IMR-90 (cell line): ENCODE results near the gene LMTK2. TPM values are rescaled to one million over a fixed set of nuclear protein-coding genes. Genes with fewer than 3 reads are reported as not detected.

ENCODE experiments used
- ATAC-seq: fragments of 200-7000 bp; cut with Tn5 transposase; 2 replicates; pipeline ENCODE4 v1.9.1; 2020; ENCODE audit warnings: low read depth, mild to moderate bottlenecking, moderate library complexity
- BruUV-seq: library from RNA; stranded (reverse); fragments of 400-500 nt; replicated peaks from 2 replicates; lab custom pipeline; 2021; lab: Mats Ljungman, UMichigan
- CTCF ChIA-PET: fragments of 300-600 bp; formaldehyde crosslinking; extraction: SDS; loops from one replicate; lab custom pipeline; 2021; ENCODE audit warnings: antibody characterized with exemption; lab: Yijun Ruan, JAX
- POLR2A ChIA-PET: fragments of 300-600 bp; sonication (Branson Sonifier 250); formaldehyde crosslinking; loops from one replicate; lab custom pipeline; 2022; ENCODE audit warnings: antibody characterized with exemption; ENCODE audit not compliant: unreplicated experiment; lab: Charles Lee
- DNase-seq: peaks from one replicate; pipeline ENCODE4 v3.0.0; 2013
- H2AFZ ChIP-seq: replicated peaks from 2 replicates; pipeline ENCODE3; 2013; ENCODE audit warnings: low read length, mild to moderate bottlenecking; ENCODE audit not compliant: poor library complexity
- H2AK5ac ChIP-seq: 2 replicates; pipeline ENCODE4 v1.6.1; 2013; ENCODE audit warnings: low read depth, low read length, inconsistent platforms
- H2AK9ac ChIP-seq: replicated peaks from 2 replicates; pipeline ENCODE3; 2013; ENCODE audit warnings: mild to moderate bottlenecking, low read depth, low read length, moderate library complexity; ENCODE audit not compliant: poor library complexity
- H2BK120ac ChIP-seq: 2 replicates; pipeline ENCODE4 v1.6.1; 2013; ENCODE audit warnings: low read depth, low read length, inconsistent platforms
- H2BK15ac ChIP-seq: 3 replicates; pipeline ENCODE4 v1.6.1; 2013; ENCODE audit warnings: low read depth, low read length, inconsistent platforms
- H2BK20ac ChIP-seq: 2 replicates; pipeline ENCODE4 v1.6.1; 2013; ENCODE audit warnings: low read depth, mild to moderate bottlenecking, inconsistent platforms, low read length, moderate library complexity
- H2BK5ac ChIP-seq: 2 replicates; pipeline ENCODE4 v1.6.1; 2013; ENCODE audit warnings: mild to moderate bottlenecking, low read depth, low read length, inconsistent platforms; ENCODE audit not compliant: poor library complexity, severe bottlenecking
- H3K14ac ChIP-seq: replicated peaks from 2 replicates; pipeline ENCODE4 v1.6.1; 2013; ENCODE audit warnings: low read depth, low read length, inconsistent platforms
- H3K18ac ChIP-seq: 2 replicates; pipeline ENCODE4 v1.6.1; 2013; ENCODE audit warnings: low read depth, low read length, control low read depth
- H3K23ac ChIP-seq: 2 replicates; pipeline ENCODE4 v1.6.1; 2013; ENCODE audit warnings: low read depth, low read length, inconsistent platforms
- H3K27ac ChIP-seq: 2 replicates; pipeline ENCODE4 v1.5.1; 2013; ENCODE audit warnings: mild to moderate bottlenecking, control low read depth, low read length; ENCODE audit not compliant: insufficient read depth
- H3K27me3 ChIP-seq: 2 replicates; pipeline ENCODE4 v1.6.1; 2013; ENCODE audit warnings: low read length; ENCODE audit not compliant: control insufficient read depth, insufficient read depth
- H3K36me3 ChIP-seq: 2 replicates; pipeline ENCODE4 v1.6.1; 2013; ENCODE audit warnings: low read length, mixed read lengths; ENCODE audit not compliant: control insufficient read depth, insufficient read depth
- H3K4ac ChIP-seq: 2 replicates; pipeline ENCODE4 v1.6.1; 2013; ENCODE audit warnings: low read depth, low read length, inconsistent platforms
- H3K4me1 ChIP-seq: 2 replicates; pipeline ENCODE4 v1.6.1; 2013; ENCODE audit warnings: low read length, mixed read lengths; ENCODE audit not compliant: control insufficient read depth, insufficient read depth
- H3K4me2 ChIP-seq: 2 replicates; pipeline ENCODE4 v1.6.1; 2013; ENCODE audit warnings: low read depth, mild to moderate bottlenecking, control low read depth, low read length, moderate library complexity
- H3K4me3 ChIP-seq: 2 replicates; pipeline ENCODE4 v1.5.1; 2013; ENCODE audit warnings: low read depth, mild to moderate bottlenecking, control low read depth, low read length, moderate library complexity; ENCODE audit not compliant: insufficient read depth
- H3K56ac ChIP-seq: 2 replicates; pipeline ENCODE4 v1.6.1; 2013; ENCODE audit warnings: low read length, inconsistent platforms; ENCODE audit not compliant: insufficient read depth; ENCODE audit errors: extremely low read depth
- H3K79me1 ChIP-seq, 2 experiments: 2 replicates each; pipeline ENCODE4 v1.6.1; 2013; ENCODE audit warnings: low read length in 2 of 2, inconsistent platforms in 1 of 2, low read depth in 1 of 2
- H3K9ac ChIP-seq: 2 replicates; pipeline ENCODE4 v1.6.1; 2013; ENCODE audit warnings: low read depth, low read length, control low read depth
- H3K9me1 ChIP-seq: 2 replicates; pipeline ENCODE4 v1.6.1; 2013; ENCODE audit warnings: low read length, inconsistent platforms; ENCODE audit not compliant: insufficient read depth
- H3K9me3 ChIP-seq: 2 replicates; pipeline ENCODE4 v1.6.1; 2013; ENCODE audit warnings: low read length; ENCODE audit not compliant: control insufficient read depth, insufficient read depth
- H4K20me1 ChIP-seq: 2 replicates; pipeline ENCODE4 v1.6.1; 2013; ENCODE audit warnings: low read length, inconsistent platforms; ENCODE audit not compliant: insufficient read depth
- H4K5ac ChIP-seq: 2 replicates; pipeline ENCODE4 v1.6.1; 2013; ENCODE audit warnings: mild to moderate bottlenecking, low read depth, low read length, control low read depth
- H4K8ac ChIP-seq, 2 experiments: 2 replicates each; pipeline ENCODE4 v1.6.1; 2013; ENCODE audit warnings: low read depth in 2 of 2, low read length in 2 of 2, control low read depth in 1 of 2, inconsistent platforms in 1 of 2
- H4K91ac ChIP-seq: 2 replicates; pipeline ENCODE4 v1.6.1; 2013; ENCODE audit warnings: low read depth, low read length, inconsistent platforms; ENCODE audit not compliant: insufficient read depth
- ELK1 ChIP-seq: fragments of 150-350 bp; IDR thresholded peaks from 2 replicates; pipeline ENCODE4 v1.6.1; 2016; ENCODE audit warnings: low read depth, mild to moderate bottlenecking, low read length, moderate library complexity, borderline replicate concordance
- RAD21 ChIP-seq: IDR thresholded peaks from 2 replicates; pipeline ENCODE4 v1.6.1; 2012; ENCODE audit warnings: low read length, improper control_type of control experiment
- WGBS, 2 experiments: methylation state at CpG; one replicate each; pipeline versions ENCODE4 v1.1.5 to v1.1.7; 2013; ENCODE audit warnings: missing lambda C conversion rate in 2 of 2; ENCODE audit not compliant: insufficient read length in 1 of 2; ENCODE audit errors: extremely low coverage in 2 of 2; 5-methylcytosine and 5-hydroxymethylcytosine counted together
- dilution Hi-C: fragments of 300-500 bp; cut with HindIII; formaldehyde crosslinking; loops from one replicate; pipeline ENCODE4 v1.14.3; 2018; ENCODE audit warnings: low sequenced_read_pairs; ENCODE audit not compliant: unreplicated experiment
- in situ Hi-C: fragments of 300-500 bp; cut with MboI; formaldehyde crosslinking; loops from 3 replicates; pipeline ENCODE4 v1.14.3; 2019; ENCODE audit warnings: low sequenced_read_pairs, inconsistent platforms, mixed read lengths
- intact Hi-C: fragments of 100-400 bp; cut with micrococcal nuclease; formaldehyde crosslinking; loops from 2 replicates; pipeline ENCODE4 v1.10.0; 2022
- polyA plus RNA-seq, 3 experiments: library from polyadenylated mRNA; depleted of rRNA; stranded (reverse); fragments of >200 nt; gene quantifications; 2 replicates each; pipeline ENCODE4 v1.2.3, GENCODE V29; 2012; ENCODE audit warnings: low replicate concordance in 1 of 3
- total RNA-seq: library from RNA; depleted of rRNA; stranded (reverse); fragments of >200 nt; gene quantifications from 2 replicates; pipeline ENCODE4 v1.2.3, GENCODE V29; 2012
- TF ChIP-seq, protein P1 (sequence below): fragments of 150-350 bp; IDR thresholded peaks from 2 replicates; pipeline ENCODE4 v1.6.1; 2017; ENCODE audit warnings: mild to moderate bottlenecking, antibody characterized with exemption, low read length, low read depth

The LMTK2 gene
- total and polyA plus RNA-seq, 2 of the 4 experiments (the other 2 are of a cell fraction) = 4.4 to 5.0 TPM

- no peaks in the 10 kb centered on the region for H4K20me1 ChIP-seq
- TF ChIP-seq ELK1 (no peak), RAD21 (no peak)
- TF ChIP-seq, protein P1, sequence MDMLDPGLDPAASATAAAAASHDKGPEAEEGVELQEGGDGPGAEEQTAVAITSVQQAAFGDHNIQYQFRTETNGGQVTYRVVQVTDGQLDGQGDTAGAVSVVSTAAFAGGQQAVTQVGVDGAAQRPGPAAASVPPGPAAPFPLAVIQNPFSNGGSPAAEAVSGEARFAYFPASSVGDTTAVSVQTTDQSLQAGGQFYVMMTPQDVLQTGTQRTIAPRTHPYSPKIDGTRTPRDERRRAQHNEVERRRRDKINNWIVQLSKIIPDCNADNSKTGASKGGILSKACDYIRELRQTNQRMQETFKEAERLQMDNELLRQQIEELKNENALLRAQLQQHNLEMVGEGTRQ = no peak
- H2AK9ac ChIP-seq = no peak overlapping the region
- no CpG with 5 or more reads among the region's 4 CpGs for WGBS, 2 experiments
- H3K4me3 ChIP-seq = no peak overlapping the region
- H2BK20ac ChIP-seq = no peak overlapping the region
- H2AFZ ChIP-seq = no peak overlapping the region
- no peak overlapping the region for H2BK15ac ChIP-seq
- no peak overlapping the region for H3K4ac ChIP-seq
- CTCF ChIA-PET = no interaction called here
- DNase-seq (no peak), ATAC-seq (no peak)
- H3K79me1 ChIP-seq = no peaks in the 10 kb centered on the region
- H2BK120ac ChIP-seq = no peak overlapping the region
- no peak overlapping the region for H3K27ac ChIP-seq
- H3K18ac ChIP-seq = no peak overlapping the region
- H4K91ac ChIP-seq = no peak overlapping the region
- no peaks in the 10 kb centered on the region for H3K9me1 ChIP-seq
- no peak overlapping the region for H3K9ac ChIP-seq
- H2BK5ac ChIP-seq = no peak overlapping the region
- H3K9me3 ChIP-seq = no peaks in the 10 kb centered on the region
- peaks cover 2% of the 10 kb centered on the region; the same call in 1 of the 2 replicates for H3K27me3 ChIP-seq
- POLR2A ChIA-PET = no interaction called here
- no peak overlapping the region for H2AK5ac ChIP-seq
- H3K36me3 ChIP-seq = no peaks in the 10 kb centered on the region
- H3K4me2 ChIP-seq = no peak overlapping the region
- H3K56ac ChIP-seq = no peak overlapping the region
- BruUV-seq = no TSS peak
- in situ Hi-C loops (no loop called here), dilution Hi-C loops (no loop called here), intact Hi-C loops (no loop called here)
- no peak overlapping the region for H4K8ac ChIP-seq
- H3K14ac ChIP-seq = no peak overlapping the region
- H4K5ac ChIP-seq = no peak overlapping the region
- no peaks in the 10 kb centered on the region for H3K4me1 ChIP-seq
- no peak overlapping the region for H3K23ac ChIP-seq
Measured at GRCh38 chr7:98085674-98086073, 21.0 kb upstream of the LMTK2 start.
